ENCODE measurements around the gene STOX2.

- TF ChIP-seq POLR2A (IDR thresholded peaks at IDR 0.05): no peak
- TF ChIP-seq, protein P1, sequence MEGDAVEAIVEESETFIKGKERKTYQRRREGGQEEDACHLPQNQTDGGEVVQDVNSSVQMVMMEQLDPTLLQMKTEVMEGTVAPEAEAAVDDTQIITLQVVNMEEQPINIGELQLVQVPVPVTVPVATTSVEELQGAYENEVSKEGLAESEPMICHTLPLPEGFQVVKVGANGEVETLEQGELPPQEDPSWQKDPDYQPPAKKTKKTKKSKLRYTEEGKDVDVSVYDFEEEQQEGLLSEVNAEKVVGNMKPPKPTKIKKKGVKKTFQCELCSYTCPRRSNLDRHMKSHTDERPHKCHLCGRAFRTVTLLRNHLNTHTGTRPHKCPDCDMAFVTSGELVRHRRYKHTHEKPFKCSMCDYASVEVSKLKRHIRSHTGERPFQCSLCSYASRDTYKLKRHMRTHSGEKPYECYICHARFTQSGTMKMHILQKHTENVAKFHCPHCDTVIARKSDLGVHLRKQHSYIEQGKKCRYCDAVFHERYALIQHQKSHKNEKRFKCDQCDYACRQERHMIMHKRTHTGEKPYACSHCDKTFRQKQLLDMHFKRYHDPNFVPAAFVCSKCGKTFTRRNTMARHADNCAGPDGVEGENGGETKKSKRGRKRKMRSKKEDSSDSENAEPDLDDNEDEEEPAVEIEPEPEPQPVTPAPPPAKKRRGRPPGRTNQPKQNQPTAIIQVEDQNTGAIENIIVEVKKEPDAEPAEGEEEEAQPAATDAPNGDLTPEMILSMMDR (IDR thresholded peaks at IDR 0.05): no peak
Measured at GRCh38 chr4:183966371-183966770, 61.3 kb downstream of the STOX2 start.
